HG02571 (cell line): Measurements from ENCODE around the gene SMC5.

Source experiments
- ATAC-seq: cut with Tn5 transposase; IDR thresholded peaks from one replicate; pipeline ENCODE4 v1.9.1; 2021; ENCODE audit warnings: mild to moderate bottlenecking, moderate library complexity; ENCODE audit not compliant: unreplicated experiment

Gene SMC5

GRCh38 chr9:70403618-70404025 is 144.8 kb downstream of the SMC5 start:
- ATAC-seq, result no peak

- no peak for ATAC-seq
Observed at GRCh38 chr9:70404261-70404660, 145.5 kb downstream of the SMC5 start.
